Activated CD4-positive, CD25-positive, alpha-beta regulatory T cell (primary cell): ENCODE measurements around the gene EBF4.

Source experiments
- DNase-seq, 4 experiments: peaks; one replicate each; lab custom pipeline; 2025; lab: John Stamatoyannopoulos, UW

EBF4 gene

DNA sequence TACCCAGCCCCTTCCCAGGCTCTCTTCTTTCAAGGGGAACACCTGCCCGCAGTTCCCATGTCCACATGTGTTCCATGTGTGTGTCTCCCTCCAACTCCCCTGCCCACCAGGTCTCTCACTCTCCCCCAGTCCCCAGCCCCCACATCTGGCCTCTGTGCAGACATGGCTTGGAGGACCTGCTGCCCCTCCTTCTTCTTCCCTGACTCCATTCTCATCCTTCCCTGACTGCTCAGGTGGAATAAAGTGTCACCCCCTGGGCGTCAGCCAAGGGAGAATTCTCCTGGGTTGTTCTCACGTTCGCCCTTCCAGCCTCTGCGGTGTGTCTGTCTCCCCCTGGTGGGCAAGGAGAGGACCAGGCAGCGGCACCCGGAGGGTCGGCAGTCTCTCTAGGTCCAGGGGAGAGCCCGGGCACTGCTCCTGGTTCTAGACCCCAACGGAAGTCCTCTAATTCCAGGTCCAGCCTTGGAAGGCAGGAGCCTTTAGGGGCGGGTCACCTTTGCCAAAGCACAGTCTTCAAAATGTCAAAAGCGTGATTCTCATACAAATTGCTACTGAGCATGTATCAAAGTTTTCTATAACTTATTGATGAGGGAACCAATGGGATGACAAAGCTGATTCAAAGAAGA is 50.5 kb downstream of the EBF4 start:
- DNase-seq, result peak; percentile 34 to 63 (median 58)

DNA sequence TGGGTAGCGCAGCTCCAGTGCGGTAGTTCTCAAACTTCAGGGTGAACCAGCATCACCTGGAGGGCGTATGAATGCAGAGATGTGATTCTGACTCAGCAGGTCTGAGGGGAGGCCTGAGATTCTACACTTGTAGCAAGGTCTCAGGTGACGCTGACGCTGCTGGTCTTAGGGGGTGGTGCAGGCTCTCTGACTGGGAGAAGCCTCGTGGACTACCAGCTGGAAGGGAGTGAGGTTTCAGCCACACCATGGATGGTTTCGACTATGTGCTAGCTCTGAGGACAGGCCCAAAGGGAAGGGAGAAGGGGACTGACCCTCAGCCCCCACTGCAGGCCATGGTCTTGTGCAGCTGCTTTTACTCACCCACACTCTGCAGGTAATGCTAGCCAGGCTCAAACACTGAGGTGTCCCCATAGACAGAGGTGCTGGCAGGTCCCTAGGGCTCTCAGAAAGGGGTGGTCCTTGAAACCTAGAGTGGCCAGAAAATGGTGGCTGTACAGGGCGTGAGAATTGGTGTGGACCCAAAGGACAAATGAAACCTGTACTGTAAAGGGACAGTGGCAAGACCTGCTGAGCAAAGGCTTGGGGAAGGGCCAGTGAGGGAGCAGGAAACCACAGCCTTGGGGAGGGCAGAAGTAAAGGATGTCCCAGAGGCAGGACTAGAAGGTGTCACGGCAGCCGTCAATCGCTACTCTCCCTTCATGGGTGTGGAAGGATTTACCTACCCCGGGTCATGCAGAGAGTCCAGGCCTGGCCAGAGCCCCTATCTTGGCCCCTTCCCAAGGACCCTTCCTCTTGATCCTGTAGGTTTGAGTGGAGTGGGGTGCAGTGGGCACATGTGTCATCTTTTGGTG is 52.7 kb downstream of the EBF4 start:
- no peak for DNase-seq

GRCh38 chr20:2745936-2746635 is 53.5 kb downstream of the EBF4 start:
- no peak for DNase-seq

- DNase-seq, result no peak
Observed at GRCh38 chr20:2746636-2747265, 54.2 kb downstream of the EBF4 start.

DNA sequence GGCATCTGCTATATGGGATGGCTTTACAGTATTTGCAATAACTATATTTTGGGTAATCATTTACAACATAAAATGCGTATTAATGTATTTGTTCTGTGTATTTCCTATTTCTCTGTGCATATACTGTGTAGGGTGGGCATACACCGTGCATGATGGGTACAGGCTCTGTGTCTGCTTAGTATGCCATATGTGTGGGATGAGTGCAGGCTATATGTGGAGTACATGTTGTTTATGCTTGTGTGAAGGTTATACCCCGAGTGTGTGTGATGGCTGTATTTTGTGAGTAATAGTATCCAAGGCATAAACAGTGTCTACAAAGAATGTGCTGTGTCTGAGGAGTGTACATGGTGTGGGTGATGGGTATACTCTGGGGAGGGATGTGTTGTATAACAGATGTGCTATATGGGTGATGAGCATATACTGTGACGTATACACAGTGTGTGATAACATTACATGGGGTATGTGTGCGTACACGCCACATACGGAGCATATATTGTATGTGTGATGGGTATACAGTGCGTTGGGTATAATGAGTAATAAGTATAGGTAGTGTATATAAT is 55.2 kb downstream of the EBF4 start:
- DNase-seq, result no peak

GRCh38 chr20:2748551-2749342 is 56.2 kb downstream of the EBF4 start:
- DNase-seq, result no peak

- DNase-seq, result no peak
Observed at GRCh38 chr20:2749343-2749950, 56.9 kb downstream of the EBF4 start.

DNA sequence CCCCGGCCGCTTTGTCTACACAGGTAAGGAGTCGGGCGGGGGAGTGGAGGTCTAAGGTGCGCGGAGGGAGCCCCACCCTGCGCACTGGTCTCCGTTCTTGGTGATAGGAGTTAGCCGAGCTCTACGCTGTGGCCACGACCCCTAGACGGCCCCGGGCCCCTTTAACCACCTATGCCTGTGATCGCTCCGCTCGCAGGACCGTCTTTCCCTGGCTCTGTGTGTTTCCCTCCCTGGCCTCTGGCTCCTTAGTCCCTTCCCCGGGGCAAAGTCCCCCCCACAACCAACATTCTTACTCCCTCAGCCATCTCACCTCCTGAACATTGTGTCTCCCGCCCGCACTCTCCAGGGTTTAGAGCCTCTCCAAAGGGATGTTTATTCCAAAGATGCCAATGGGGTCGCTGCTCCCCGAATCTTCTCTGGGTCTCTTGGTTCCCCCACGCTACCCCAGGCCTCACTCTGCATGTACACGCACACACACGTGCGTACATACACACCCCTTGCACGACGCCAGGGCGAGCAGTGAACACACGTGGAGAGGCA is 57.4 kb downstream of the EBF4 start:
- DNase-seq, result no peak

DNA sequence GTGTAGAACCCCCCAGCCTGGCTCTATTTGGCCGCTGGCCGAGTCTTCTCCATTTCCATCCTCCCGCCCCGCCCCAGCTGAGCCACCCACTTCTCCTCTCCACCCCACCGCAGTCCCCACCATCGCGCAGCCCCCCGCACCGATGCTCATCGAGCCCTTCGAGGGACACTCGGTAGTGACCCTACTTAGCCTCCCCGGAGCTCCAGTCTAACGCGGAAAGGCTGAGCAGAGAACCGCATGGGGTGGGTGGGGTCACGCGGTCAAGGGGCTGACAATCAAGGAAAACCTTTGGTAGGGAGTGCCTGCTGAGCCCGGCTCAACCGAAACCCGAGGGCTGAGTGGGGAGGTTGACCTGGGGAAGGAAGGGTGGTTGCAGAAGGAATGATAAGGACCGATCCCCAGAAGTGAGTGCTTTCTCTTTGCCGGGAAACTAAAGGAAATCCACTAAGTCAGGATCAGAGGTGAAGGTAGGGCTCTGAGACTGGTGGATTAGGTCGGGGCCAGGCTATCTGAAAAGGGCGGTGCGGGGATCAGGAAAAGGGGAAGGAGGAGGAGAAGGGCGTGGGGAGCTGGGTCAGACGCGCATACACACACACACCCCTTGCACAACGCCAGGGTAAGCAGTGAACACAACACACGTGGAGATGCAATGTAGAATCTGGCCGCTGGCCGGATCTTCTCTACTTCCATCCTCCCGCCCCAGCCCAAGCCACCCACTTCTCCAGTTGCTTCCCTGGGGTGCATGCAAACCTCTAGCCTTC is 58.1 kb downstream of the EBF4 start:
- no peak for DNase-seq

DNA sequence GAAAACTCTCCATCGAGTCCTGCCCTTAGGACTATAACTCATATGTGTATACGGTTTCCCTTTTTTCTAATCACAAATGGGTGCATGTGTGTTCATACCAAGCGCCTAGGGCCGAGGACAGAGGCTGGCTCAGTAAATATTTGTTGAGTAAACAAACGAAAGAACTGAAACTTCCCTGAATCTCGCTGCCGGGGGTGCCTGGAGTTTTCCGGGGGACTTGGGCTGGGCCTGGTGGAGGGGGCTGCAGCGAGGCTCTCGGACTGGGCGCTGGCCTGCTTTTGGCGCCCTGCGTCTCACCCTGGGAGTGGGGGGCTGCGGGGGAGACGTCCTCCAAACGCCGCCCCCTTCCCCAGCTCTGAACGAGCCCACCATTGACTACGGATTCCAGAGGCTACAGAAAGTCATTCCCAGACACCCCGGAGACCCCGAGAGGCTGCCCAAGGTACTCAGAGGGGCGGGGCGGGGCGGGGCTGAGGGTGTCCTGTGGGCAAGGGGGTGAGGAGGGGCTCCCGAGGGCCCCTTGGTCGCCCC is 58.8 kb downstream of the EBF4 start:
- DNase-seq, result no peak

GRCh38 chr20:2751878-2752566 is 59.4 kb downstream of the EBF4 start:
- DNase-seq, result peak; percentile 23 to 45 (median 36)

- no peak for DNase-seq
Observed at GRCh38 chr20:2752567-2753460, 60.2 kb downstream of the EBF4 start.

GRCh38 chr20:2753461-2754040 is 61.0 kb downstream of the EBF4 start:
- DNase-seq, result no peak

GRCh38 chr20:2754424-2754823 is 61.8 kb downstream of the EBF4 start:
- DNase-seq, result no peak

DNA sequence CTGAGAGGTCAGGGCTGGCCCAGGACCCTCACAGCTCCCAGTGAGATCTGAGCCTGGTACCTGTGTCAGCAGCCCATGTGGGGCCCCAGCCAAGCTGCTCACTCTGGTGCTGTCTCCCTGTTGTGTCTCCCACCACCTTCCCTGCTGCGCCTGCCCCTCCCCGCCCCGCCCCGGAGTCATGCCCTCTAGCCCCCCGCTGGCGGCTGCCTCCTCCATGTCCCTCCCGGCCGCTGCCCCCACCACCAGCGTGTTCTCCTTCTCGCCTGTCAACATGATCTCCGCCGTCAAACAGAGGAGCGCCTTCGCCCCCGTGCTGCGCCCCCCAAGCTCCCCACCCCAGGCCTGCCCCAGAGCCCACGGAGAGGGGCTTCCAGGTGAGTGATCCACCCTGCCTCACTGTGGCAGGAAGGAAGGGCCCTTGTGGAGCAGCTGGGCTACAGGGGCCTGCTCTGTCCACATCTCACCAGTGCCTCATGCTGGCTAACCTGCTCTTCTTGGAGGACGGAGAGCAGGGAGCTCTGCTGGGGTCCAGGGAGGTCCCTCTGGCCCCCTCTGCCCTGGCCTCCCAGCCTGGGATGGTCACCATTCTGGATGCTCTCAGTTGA is 63.0 kb downstream of the EBF4 start:
- no peak for DNase-seq

DNA sequence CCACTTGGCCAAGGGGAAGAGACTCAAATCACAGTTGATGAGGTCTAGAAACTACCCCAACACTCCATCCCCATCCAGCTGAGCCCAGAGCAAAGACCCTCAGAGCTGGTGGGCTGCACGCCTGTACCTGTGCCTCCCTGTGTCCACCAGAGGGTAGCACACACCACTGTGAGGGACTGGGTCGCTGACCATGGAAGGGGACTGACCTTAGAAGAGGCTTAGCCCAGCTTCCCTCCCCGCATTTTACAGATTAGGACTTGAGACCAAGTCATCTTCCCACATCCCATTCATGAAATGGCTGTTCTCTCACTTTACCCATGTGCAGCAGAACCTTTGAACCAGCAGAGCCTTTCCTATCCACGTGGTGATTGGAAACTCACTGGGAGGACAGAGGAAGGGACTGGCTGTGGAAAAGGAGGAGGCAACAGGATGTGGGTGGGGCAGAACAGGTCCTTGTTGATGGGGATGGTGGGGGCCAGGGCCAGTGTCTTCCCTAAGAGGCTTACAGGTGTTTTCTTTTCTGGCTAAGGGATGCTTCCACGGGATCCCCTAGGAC is 63.6 kb downstream of the EBF4 start:
- no peak for DNase-seq

DNA sequence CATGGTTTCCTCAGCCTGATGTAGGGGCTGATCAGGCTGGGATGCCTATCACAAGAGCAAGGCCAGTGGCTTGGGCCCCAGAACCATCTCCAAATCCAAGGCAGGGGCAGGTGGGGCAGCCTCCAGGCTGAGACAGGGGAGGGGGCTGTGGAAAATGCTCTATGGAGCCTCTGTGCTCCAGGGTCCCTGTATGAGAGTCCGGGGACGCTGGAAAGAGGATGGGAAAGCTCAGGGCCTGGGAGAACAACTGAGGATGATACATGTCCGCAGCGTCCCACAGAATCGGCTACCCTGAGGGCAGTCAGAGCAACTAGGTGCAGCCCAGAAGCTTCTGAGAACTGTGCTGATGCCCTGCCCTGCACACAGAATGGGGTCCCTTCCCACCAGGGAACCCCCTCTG is 64.4 kb downstream of the EBF4 start:
- no peak for DNase-seq
